ENCODE results near the gene PDE2A.

GRCh38 chr11:72695354-72695753, 21.1 kb upstream of the PDE2A start:
- TF ChIP-seq CTCF (IDR thresholded peaks at IDR 0.05) (no peak), USF1 (CRISPR knock-in tag; IDR thresholded peaks at IDR 0.05) (no peak), SMAD3 (CRISPR knock-in tag; IDR thresholded peaks at IDR 0.05; ENCODE audit: borderline replicate concordance) (no peak), MAX (CRISPR knock-in tag; IDR thresholded peaks at IDR 0.05) (no peak), NR2C2 (CRISPR knock-in tag; IDR thresholded peaks at IDR 0.05) (no peak), FOXP4 (CRISPR knock-in tag; IDR thresholded peaks at IDR 0.05) (no peak)

All from WTC11 (cell line).